Ovary (tissue), 9 donors: ENCODE results near the gene CEP85. TPM values are rescaled to one million over a fixed set of nuclear protein-coding genes. Genes with fewer than 3 reads are reported as not detected.

Source experiments
- DNase-seq, 5 donors: peaks; one replicate each; pipeline ENCODE4 v3.0.0-alpha.2; 2019 to 2020
- H3K27ac ChIP-seq, 2 donors: fragments of 200-600 bp; one replicate each; pipeline versions ENCODE4 v1.5.1 to v1.8.0; 2019 to 2022
- H3K27me3 ChIP-seq: fragments of 200-600 bp; one replicate; pipeline ENCODE4 v1.8.0; 2022
- H3K36me3 ChIP-seq: fragments of 200-600 bp; sonication (generic); one replicate; pipeline ENCODE4 v1.5.1; 2019
- H3K4me1 ChIP-seq: one replicate; pipeline ENCODE4 v1.8.1; 2013; ENCODE audit warnings: mild to moderate bottlenecking, moderate library complexity; ENCODE audit not compliant: insufficient read depth
- H3K4me3 ChIP-seq: fragments of 200-600 bp; sonication (generic); one replicate; pipeline ENCODE4 v1.5.1; 2017
- H3K9me3 ChIP-seq, 2 donors: fragments of 200-600 bp in 1 of 2; sonication (generic) in 1 of 2; one replicate each; pipeline versions ENCODE4 v1.5.1 to v1.8.1; 2013 to 2019; ENCODE audit warnings: mild to moderate bottlenecking in 1 of 2, moderate library complexity in 1 of 2
- EP300 ChIP-seq: sonication (generic); formaldehyde crosslinking; IDR thresholded peaks from one replicate; pipeline ENCODE4 v1.6.1; 2017; ENCODE audit warnings: antibody characterized with exemption
- POLR2A ChIP-seq: fragments of 450-650 bp; IDR thresholded peaks from one replicate; pipeline ENCODE4 v1.6.1; 2017; ENCODE audit warnings: antibody characterized with exemption, mild to moderate bottlenecking, moderate library complexity
- WGBS, 3 donors: extraction: QIAGEN DNeasy Blood & Tissue Kit in 1 of 3; methylation state at CpG; one replicate each; pipeline versions ENCODE4 v1.1.5 to v1.1.7; 2013 to 2017; 5-methylcytosine and 5-hydroxymethylcytosine counted together
- intact Hi-C, 4 donors: fragments of 100-400 bp; cut with DNase I; formaldehyde crosslinking; loops; one replicate each; pipeline versions ENCODE4 v1.11.0 to v1.15.1; 2022 to 2023
- polyA plus RNA-seq, 2 donors: library from polyadenylated mRNA; stranded (reverse); fragments of 200-250 nt in 1 of 2; fragments of 350-450 nt in 1 of 2; fragmentation: Illumina TruSeq in 1 of 2; extraction: RNeasy Lipid Tissue Mini Kit (QIAGEN cat#74804) in 1 of 2; gene quantifications; one replicate each; pipeline ENCODE4 v1.2.3, GENCODE V29; 2013 to 2014
- total RNA-seq, 7 donors: library from RNA; depleted of rRNA in 2 of 7; stranded (reverse); fragments of >200 nt in 2 of 7; fragmentation: NEBNext Ultra II Directional in 3 of 7; extraction: Animal tissue kit (Norgen Biotek cat#: 25700) in 3 of 7; gene quantifications; one replicate each; pipeline versions ENCODE4 v1.1.0 to v1.2.4, GENCODE V29; 2016 to 2023
- TF ChIP-seq, protein P1 (sequence below), 3 donors: fragments of 450-650 bp in 2 of 3; fragments of 200-600 bp in 1 of 3; IDR thresholded peaks; one replicate each; pipeline versions ENCODE4 v1.5.1 to v1.8.0; 2016 to 2022; ENCODE audit warnings: antibody characterized with exemption in 3 of 3, mild to moderate bottlenecking in 1 of 3
- donor health status: DM: no; HTN: no; CAD: no; lungs with moderate emphysema.
- donor health status: DM: no; HTN: no; CAD: no.
- donor health status: Bipolar disorder and iron deficiency.
- donor health status: DM: yes; HTN: yes; CAD: no.
- donor health status: DM: no; HTN: no; CAD: no.
- donor health status: DM: yes; HTN: yes; CAD: no.

CEP85 gene
- total and polyA plus RNA-seq, 9 donors = 2.0 to 8.4 (median 4.0) TPM

- no peak for DNase-seq
- no peaks in the 10 kb centered on the region for H3K36me3 ChIP-seq
- intact Hi-C loops = no loop called here
- no peaks in the 10 kb centered on the region for H3K4me1 ChIP-seq
- H3K4me3 ChIP-seq = no peak overlapping the region
- no peaks in the 10 kb centered on the region for H3K9me3 ChIP-seq
- 87 to 90% (median 87%) methylated on average over 5 of the region's 5 CpGs for WGBS, 3 donors
- TF ChIP-seq POLR2A (no peak), EP300 (no peak)
- TF ChIP-seq, protein P1, sequence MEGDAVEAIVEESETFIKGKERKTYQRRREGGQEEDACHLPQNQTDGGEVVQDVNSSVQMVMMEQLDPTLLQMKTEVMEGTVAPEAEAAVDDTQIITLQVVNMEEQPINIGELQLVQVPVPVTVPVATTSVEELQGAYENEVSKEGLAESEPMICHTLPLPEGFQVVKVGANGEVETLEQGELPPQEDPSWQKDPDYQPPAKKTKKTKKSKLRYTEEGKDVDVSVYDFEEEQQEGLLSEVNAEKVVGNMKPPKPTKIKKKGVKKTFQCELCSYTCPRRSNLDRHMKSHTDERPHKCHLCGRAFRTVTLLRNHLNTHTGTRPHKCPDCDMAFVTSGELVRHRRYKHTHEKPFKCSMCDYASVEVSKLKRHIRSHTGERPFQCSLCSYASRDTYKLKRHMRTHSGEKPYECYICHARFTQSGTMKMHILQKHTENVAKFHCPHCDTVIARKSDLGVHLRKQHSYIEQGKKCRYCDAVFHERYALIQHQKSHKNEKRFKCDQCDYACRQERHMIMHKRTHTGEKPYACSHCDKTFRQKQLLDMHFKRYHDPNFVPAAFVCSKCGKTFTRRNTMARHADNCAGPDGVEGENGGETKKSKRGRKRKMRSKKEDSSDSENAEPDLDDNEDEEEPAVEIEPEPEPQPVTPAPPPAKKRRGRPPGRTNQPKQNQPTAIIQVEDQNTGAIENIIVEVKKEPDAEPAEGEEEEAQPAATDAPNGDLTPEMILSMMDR (IDR thresholded peaks at IDR 0.05) = no peak
- H3K27me3 ChIP-seq = no peaks in the 10 kb centered on the region
- H3K27ac ChIP-seq = no peak overlapping the region
Observed at GRCh38 chr1:26314501-26314900, 80.5 kb downstream of the CEP85 start.

DNA sequence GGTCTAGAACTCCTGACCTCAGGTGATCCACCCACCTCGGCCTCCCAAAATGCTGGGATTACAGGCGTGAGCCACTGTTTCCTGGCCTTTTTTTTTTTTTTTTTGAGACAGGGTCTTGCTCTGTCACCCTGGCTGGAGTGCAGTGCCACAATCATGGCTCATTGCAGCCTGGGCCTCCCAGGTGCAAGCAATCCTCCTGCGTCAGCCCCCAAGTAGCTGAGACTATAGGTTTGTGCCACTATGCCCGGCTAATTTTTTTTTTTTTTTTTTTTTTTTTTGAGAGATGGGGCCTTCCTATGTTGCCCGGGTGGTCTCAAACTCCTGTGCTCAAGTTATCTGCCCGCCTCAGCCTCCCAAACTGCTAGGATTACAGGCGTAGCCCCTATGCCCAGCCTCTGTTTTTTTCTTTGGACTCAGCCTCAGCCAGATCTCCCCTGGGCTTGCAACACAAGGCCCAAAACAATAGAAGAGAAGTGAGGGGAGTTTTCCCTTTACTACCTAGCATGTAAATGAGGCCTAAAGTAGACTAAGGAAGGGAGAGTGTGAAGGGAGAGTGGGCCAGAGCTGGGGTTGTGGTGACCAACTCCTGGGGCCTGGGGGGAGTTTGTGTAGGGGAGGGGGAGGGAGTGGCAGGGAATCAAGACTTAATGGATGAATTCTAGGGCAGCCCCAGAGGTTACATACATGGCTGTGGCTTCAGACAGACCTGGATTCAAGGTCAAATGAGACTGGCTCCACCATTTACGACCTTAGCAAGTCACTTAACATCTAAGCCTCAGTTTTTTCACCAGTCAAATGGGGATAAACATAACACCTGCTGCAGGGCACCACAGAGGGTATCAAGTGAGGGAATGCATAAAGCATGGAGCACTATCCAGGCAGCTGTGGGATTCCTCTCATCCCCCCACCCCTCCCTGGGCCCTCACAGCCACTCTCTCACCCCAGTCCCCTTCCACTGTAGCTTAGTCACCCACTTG, 82.2 kb downstream of the CEP85 start:
- intact Hi-C loops = no loop called here
- Histone ChIP-seq H3K27me3 (no peaks in the 10 kb centered on the region), H3K4me1 (no peaks in the 10 kb centered on the region), H3K27ac (no peak overlapping the region), H3K36me3 (no peaks in the 10 kb centered on the region), H3K9me3 (no peaks in the 10 kb centered on the region), H3K4me3 (no peak overlapping the region)
- no peak for TF ChIP-seq POLR2A
- TF ChIP-seq, protein P1 (IDR thresholded peaks at IDR 0.05) = no peak
- TF ChIP-seq EP300 = no peak
- WGBS, 3 donors = 79 to 81% (median 80%) methylated on average over 8 of the region's 8 CpGs
- DNase-seq = no peak

DNA sequence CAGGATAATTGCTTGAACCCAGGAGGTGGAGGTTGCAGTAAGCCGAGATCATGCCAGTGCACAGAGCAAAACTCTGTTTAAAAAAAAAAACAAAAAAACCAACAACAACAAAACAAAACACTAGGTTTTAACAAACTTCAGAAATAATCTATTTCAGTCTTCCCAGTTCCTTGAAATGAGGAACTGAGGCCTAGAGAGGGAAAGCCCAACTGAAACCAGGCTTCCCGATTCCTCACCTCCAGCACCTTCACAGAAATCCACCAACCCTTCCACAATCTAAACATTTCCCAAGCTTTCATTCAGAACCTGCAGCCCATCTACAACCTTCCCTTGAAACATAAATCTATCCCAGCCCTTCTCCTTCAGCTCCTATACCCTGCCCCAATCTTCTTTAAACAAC, 83.1 kb downstream of the CEP85 start:
- no peak overlapping the region for H3K4me3 ChIP-seq
- no peak overlapping the region for H3K27ac ChIP-seq
- intact Hi-C loops = no loop called here
- no peaks in the 10 kb centered on the region for H3K27me3 ChIP-seq
- TF ChIP-seq POLR2A = no peak
- TF ChIP-seq, protein P1 (IDR thresholded peaks at IDR 0.05) = no peak
- no peak for TF ChIP-seq EP300
- WGBS, 3 donors = 88 to 91% (median 90%) methylated on average over 2 of the region's 2 CpGs
- DNase-seq = no peak
- no peaks in the 10 kb centered on the region for H3K9me3 ChIP-seq
- no peaks in the 10 kb centered on the region for H3K4me1 ChIP-seq
- H3K36me3 ChIP-seq = no peaks in the 10 kb centered on the region

DNA sequence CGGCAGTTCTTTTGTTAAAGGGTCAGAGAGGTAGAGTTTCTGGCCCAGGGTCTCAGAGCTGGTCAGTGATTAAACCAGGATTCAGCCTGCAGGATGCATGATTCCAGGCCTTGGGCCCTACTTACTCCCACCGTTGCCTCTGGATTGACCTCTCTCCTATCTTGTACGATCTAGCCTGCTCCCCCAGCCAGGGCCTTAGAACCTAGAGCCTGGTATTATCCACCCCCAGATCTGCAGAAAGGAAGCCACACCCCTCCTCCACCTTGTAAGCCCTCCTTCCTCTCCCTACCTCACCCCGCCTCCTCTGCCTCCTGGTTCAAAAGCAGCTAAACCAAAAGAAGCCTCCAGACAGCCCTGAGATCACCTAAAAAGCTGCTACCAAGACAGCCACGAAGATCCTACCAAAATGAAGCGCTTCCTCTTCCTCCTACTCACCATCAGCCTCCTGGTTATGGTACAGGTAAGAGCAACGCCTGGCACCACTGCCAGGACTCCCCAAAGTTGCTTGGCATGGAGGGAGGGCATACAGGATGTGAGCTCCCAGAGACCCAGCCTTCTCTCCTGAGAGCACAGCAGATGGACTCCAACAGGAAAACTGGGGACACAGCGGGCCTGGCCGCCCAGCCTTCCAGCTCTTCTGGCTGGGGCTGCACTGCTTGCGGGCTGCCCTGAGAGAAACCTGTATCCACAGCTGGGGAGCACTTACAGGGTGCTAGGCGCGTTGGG, 83.8 kb downstream of the CEP85 start, which contains the start of gene CD52:
Gene CD52, plus strand, starts transcription at position 347 of the 726 bp plus-strand sequence. Its CDS starts 60 bp downstream, at position 407.
- Histone ChIP-seq H3K9me3 (no peaks in the 10 kb centered on the region), H3K27ac (no peak within 1 kb of the TSS), H3K4me3 (no peak within 1 kb of the TSS), H3K36me3 (no peaks in the 10 kb centered on the region), H3K27me3 (no peaks in the 10 kb centered on the region), H3K4me1 (no peaks in the 10 kb centered on the region)
- no peak for DNase-seq
- 70 to 79% (median 74%) methylated on average over 12 of the region's 12 CpGs for WGBS, 3 donors
- TF ChIP-seq EP300 = no peak
- TF ChIP-seq, protein P1 (IDR thresholded peaks at IDR 0.05) = no peak
- no peak for TF ChIP-seq POLR2A
- intact Hi-C loops = no loop called here
